ENCODE measurements around the gene SNCAIP.
"Not testable (repeated sequence)": the region's sequence is repeated elsewhere in the genome, so short reads cannot be mapped to it uniquely, and the experiment has no call there.

SNCAIP gene

DNA sequence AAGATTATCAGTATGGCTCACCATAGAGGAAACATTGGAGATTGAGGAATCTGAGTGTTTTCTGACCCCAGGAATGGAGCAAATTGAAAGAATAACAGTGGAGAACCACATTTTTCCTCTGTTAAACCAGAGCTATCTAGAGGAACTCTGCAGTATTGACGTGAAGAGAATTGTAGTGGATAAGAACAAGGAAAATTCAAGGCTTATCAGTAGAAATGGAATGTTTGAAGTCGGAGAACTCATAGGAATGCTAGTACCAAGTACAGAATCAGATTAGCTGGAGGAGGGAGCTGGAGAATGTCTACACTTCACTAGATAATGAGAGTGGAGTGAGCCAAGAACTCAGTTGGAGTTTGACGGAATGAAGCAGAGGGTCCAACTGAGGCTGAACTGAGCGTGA lies 50.3 kb downstream of the SNCAIP start:
- DNase-seq (ENCODE audit: low read depth): no peak

DNA sequence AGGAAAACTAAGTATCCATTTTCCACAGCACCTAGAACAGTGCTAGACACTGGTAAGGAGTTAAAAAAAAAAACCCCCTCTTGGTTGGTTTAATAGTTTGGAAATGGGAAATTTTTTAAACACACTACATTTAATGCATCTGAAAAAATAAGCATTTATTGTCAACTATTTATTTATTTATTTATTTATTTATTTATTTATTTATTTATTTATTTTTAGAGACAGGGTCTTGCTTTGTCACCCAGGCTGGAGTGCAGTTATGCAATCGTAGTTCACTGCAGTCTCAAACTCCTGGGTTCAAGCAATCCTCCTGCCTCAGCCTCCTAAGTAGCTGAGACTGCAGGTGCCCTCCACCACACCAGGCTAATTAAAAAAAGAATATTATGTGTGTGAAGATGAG lies 51.6 kb downstream of the SNCAIP start:
- no peak for DNase-seq (ENCODE audit: low read depth)

DNA sequence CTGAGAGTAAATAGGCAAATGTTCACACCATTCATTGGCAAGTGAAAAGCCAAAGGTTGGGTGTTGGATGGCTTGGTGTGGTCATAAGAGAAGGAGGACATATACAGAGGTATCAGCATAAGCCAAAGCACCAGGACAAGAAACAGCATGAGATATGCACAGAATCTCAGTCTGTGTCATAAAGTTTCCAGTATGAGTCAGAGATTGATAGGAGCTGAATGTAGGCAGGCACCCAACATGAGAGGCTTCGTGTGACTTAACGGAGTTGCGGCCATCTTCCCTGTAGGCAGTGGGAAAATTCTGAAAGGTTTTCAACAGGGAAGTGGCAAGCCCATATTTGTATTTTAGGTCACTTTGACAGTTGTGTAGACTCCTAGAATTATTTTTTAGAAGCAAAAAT lies 54.5 kb downstream of the SNCAIP start:
- DNase-seq (ENCODE audit: low read depth): no peak

DNA sequence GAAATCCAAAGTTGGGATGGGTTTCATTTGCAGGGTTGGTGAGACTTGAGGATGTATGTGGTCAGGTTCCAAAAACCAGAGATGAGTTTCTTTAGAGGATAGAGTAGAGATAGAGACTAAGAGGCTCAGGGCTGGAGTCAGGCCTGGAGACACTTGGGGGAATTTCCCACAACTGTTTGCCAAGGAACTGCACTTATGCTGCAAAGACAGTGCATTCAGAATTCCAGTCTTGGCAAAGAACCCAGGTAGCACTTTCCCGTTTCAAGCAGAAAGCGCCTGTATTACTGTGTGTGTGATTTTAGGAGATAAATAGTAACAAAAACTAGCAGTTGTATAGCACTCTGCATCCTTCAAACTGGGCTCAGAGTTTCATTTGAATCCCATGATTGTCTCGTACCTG lies 55.4 kb downstream of the SNCAIP start:
- DNase-seq (ENCODE audit: low read depth): no peak

GRCh38 chr5:122368510-122369251 lies 56.6 kb downstream of the SNCAIP start:
- DNase-seq (ENCODE audit: low read depth): no peak

GRCh38 chr5:122369253-122369815 lies 57.3 kb downstream of the SNCAIP start:
- DNase-seq (ENCODE audit: low read depth): no peak

DNA sequence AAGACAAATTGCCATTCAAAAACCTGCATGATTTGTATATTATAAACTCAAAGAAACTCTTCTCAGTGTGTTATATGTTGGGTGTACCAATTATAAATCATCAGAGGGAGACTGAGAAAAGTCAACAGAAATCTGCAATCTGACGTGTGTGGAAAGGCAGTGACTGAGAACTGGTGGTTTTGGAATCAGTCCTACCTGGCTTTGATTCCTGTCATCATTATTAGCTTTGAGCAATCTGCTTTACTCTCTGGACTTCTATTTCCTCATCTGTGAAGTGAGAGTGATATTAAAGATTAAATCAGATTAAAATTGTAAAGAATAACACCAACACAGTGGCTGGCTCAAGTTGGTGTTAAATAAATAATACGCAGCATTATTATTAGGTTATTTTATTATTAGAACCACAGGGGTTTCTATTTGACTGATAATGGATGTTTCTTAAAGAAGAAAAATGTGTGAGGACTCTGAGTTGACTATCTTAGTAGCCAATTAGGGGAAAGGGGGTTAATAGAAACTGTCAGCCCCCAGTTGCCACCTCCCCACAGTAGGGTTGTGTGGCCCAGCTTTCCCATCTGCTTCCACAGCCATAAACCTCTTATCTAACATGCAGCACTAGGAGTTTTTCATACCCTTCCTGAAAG lies 59.6 kb downstream of the SNCAIP start:
- no peak for DNase-seq (ENCODE audit: low read depth)

DNA sequence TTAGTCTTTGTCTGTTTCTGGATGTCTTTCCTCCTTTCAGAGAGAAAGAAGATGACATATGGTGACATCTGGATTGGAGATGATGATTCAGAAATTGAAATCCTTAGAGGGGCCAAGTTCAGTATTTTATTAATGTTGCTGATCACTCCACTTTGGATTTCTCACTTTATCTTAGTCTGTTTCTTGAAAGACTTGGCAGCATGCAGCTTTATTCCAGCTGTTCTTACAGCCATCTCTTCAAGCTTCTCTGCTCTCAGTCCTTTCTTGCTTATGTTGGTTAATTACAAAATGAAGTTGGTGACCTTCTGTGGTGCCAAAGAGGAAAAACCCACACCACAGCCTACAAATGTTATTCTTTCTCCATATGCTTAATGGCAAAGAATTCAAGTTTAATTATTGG lies 62.1 kb downstream of the SNCAIP start:
- no peak for DNase-seq (ENCODE audit: low read depth)

DNA sequence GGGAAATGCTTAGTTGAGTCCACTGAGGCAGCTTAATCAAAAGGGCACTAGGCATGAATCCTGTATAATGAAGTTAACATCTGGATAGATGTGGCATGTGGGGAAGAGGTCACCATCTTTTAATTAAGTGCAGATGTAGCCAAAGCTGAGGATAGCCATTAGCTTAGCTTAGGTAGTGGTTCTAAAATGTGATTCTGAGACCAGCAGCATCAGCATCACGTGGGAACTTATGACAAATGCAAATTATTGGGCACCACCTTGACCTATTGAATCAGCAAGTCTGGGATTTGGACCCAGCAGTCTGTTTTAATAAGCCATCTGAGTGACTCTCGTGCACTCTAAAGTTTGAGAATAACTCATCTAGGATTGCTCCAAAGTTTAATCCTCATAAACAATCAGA lies 63.8 kb downstream of the SNCAIP start:
- no peak for DNase-seq (ENCODE audit: low read depth)

DNA sequence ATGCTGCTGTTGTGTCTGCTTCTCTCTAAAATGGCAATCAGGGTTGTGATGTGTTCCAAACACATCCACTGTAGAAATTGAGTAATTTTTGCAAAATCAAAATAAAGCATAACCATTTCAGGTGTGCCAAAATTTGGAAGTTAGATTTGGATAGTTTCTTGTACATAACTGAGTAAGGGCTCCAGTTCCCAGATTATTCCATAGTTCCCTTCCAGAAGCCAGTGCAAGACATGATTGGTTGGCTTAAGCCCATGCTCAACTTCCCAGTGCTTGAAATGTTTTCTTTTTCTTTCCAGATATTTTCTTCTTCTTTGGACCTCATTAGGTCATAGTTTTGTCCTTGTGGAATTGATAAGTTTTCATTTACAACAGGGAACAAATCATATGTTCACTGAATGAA lies 64.2 kb downstream of the SNCAIP start:
- no peak for DNase-seq (ENCODE audit: low read depth)

GRCh38 chr5:122377026-122377425 lies 65.0 kb downstream of the SNCAIP start:
- no peak for DNase-seq (ENCODE audit: low read depth)

- DNase-seq (ENCODE audit: low read depth): not testable (repeated sequence)
These were observed 70.9 kb downstream of the SNCAIP start for GRCh38 chr5:122382938-122383337.

GRCh38 chr5:122384739-122385235 lies 72.8 kb downstream of the SNCAIP start:
- no peak for DNase-seq (ENCODE audit: low read depth)

DNA sequence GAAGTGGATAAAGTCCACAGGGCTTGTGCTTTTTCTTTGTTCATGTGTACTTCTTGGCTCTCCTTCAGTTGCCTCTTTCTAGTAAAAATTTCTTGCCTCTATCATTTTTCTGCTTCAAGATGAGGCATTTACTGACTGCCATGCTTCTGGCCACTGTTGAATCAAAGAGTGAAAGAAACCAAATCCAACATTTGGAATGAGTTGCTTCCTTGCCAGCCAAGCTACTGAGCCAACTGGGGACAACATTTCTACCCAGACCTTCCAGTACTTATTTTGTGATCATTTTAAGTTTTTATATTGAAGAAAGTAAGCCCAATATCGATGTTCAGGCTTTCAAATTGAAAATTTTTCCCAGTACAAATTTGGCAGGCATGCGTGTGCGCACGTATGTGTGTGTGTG lies 73.2 kb downstream of the SNCAIP start:
- no peak for DNase-seq (ENCODE audit: low read depth)

- no peak for DNase-seq (ENCODE audit: low read depth)
These were observed 73.8 kb downstream of the SNCAIP start for GRCh38 chr5:122385808-122386207.

- DNase-seq (ENCODE audit: low read depth): no peak
These were observed 78.1 kb downstream of the SNCAIP start for GRCh38 chr5:122390154-122390553.

- no peak for DNase-seq (ENCODE audit: low read depth)
These were observed 78.7 kb downstream of the SNCAIP start for GRCh38 chr5:122390694-122391093.

DNA sequence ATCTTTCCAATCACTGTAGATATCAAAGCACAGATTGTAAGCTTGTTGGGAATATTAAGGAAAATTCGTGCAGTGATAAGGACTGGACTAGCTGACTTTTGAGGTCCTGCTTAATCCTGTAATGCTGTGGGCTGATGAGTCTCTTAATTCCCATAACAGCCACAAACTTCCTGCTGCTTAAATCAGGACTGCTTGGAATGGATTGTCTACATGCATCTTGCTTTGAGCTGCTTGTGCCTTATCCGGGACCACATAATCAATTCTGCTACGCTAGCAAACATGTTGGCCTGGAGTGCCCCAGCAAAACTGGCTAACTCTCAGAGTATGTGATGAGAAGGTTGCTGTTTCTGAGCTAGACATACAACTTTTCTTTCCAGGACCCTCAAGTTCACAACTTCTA lies 79.6 kb downstream of the SNCAIP start:
- DNase-seq (ENCODE audit: low read depth): no peak

DNA sequence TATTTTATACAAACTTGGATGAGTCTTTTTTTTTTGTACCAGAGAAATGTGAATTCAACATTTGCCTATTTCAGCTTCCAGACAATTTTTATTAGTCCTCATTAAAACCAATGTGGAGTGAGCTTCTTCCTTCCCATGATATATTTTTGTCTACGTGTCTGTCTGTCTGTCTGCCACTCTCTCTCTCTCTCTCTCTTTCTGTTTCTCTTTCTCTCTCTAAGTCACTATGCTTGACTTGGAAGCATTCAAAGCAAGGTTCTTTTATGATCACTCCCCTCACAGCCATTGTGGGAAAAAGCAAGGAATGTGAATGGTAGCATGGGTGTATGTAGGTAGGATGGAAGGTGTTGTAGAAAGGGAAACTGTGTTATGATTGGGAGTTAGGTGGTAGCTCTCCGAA lies 80.2 kb downstream of the SNCAIP start:
- DNase-seq (ENCODE audit: low read depth): no peak

DNA sequence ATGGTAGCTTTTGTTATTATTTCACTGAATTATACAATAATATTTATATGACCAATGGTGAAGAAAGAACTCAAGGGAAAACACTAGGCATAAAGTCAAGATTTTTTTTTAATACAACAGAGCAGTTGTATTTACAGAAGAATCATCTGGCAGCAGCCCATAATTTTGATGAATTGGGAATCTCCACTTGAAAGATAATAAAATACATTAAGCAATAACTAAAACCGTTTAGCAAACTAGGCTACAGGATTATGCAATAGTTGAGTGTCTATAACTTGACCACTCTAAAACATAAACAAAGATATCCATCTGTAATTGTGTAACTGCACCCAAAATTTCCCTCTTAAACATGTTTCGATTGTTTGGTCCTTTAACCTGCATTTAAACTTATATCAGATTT lies 80.8 kb downstream of the SNCAIP start:
- DNase-seq (ENCODE audit: low read depth): no peak

GRCh38 chr5:122394284-122394930 lies 82.4 kb downstream of the SNCAIP start:
- DNase-seq (ENCODE audit: low read depth): no peak

DNA sequence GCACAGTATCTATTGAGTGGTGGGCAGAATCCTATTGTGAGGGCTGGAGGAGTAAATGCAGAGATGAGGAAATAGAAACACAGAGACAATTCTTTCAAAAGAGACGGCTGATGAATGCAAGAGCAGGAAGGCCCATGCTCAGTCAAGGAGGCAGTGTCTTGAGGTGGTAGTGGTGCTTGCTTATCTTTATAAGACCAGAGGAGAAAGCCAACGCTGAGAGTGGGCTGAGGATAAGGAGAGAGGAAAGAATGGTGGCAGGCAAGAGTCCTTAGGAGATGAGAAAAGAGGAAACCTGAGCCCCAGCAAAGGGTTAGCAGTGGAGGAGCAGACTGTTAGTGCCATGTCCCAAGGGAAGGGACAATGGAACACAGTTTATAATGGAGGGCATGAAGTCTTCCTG lies 86.0 kb downstream of the SNCAIP start:
- DNase-seq (ENCODE audit: low read depth): no peak

DNA sequence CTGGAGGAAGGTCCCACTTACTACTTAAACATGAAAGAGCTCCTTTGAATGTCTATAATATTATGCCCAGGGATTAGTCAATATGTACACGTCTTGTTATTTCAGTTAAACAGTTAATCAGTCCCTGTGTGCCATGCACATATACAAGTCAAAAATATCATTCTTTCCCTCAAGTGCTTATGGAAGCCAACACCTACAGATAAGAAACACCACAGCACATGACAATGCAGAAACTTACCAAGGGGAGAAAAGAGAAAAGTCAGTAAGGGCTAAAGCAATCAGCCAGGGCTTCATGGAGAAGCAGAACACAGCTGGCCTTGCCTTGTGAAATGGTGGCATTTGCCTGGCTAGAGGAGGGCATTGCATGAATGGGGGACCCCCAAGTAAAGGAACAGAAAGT lies 88.3 kb downstream of the SNCAIP start:
- DNase-seq (ENCODE audit: low read depth): no peak

All from stimulated activated CD8-positive, alpha-beta memory T cell treated with anti-CD3 and anti-CD28 coated beads, Interleukin-12 subunit alpha, Interleukin-12 subunit beta, amount 100 ng/mL, for 1 hour (primary cell).